Endothelial cell of umbilical vein (primary cell): ENCODE measurements around the gene CYBRD1. TPM values are rescaled to one million over a fixed set of nuclear protein-coding genes. Genes with fewer than 3 reads are reported as not detected.

Source experiments
- BruUV-seq: library from RNA; stranded (reverse); fragments of 400-500 nt; replicated peaks from 2 replicates; lab custom pipeline; 2021; lab: Mats Ljungman, UMichigan
- CTCF ChIA-PET: fragments of 300-600, 350-600 bp; sonication (Branson Sonifier 250); formaldehyde crosslinking; loops from one replicate; lab custom pipeline; 2021; ENCODE audit warnings: antibody characterized with exemption, inconsistent platforms; lab: Charles Lee
- POLR2A ChIA-PET: fragments of 300-600, 350-600 bp; sonication (Branson Sonifier 250); formaldehyde crosslinking; loops from one replicate; lab custom pipeline; 2021; ENCODE audit warnings: antibody characterized with exemption, inconsistent platforms; lab: Charles Lee
- DNase-seq: peaks from one replicate; pipeline ENCODE4 v3.0.0-alpha.2; 2011; ENCODE audit warnings: low read depth, low spot score
- FAIRE-seq: peaks from 2 replicates; lab custom pipeline; 2011; peaks lifted over from hg19 to GRCh38; lab: Jason Lieb, UNC
- H2AFZ ChIP-seq: 2 replicates; pipeline ENCODE4 v1.6.0; 2012; ENCODE audit warnings: low read depth, low read length, control low read depth, inconsistent platforms
- H3K27ac ChIP-seq: 2 replicates; pipeline ENCODE4 v1.5.1; 2011; ENCODE audit warnings: low read depth, mild to moderate bottlenecking, control low read depth, low read length, moderate library complexity; ENCODE audit not compliant: insufficient read depth
- H3K27me3 ChIP-seq, 2 experiments: 2 replicates each; pipeline versions ENCODE4 v1.6.0 to v1.6.1; 2011; ENCODE audit warnings: low read length in 2 of 2, mixed read lengths in 1 of 2; ENCODE audit not compliant: control insufficient read depth in 2 of 2, insufficient read depth in 2 of 2
- H3K36me3 ChIP-seq, 2 experiments: 2 replicates in 1 of 2; 3 replicates in 1 of 2; pipeline ENCODE4 v1.5.1; 2011; ENCODE audit warnings: low read length in 2 of 2, mild to moderate bottlenecking in 1 of 2, moderate library complexity in 1 of 2; ENCODE audit not compliant: control insufficient read depth in 2 of 2, insufficient read depth in 2 of 2; ENCODE audit errors: extremely low read depth in 1 of 2
- H3K4me1 ChIP-seq: 3 replicates; pipeline ENCODE4 v1.5.1; 2011; ENCODE audit warnings: mild to moderate bottlenecking, low read length; ENCODE audit not compliant: control insufficient read depth, insufficient read depth; ENCODE audit errors: extremely low read depth
- H3K4me2 ChIP-seq: 2 replicates; pipeline ENCODE4 v1.6.1; 2011; ENCODE audit warnings: low read length, control low read depth, mixed read lengths; ENCODE audit not compliant: insufficient read depth
- H3K4me3 ChIP-seq, 3 experiments: fragments of 200-600 bp in 1 of 3; sonication (generic), shearing (Covaris generic) in 1 of 3; replicated peaks in 1 of 3; 2 replicates each; pipeline ENCODE4 v1.5.1; 2011 to 2016; ENCODE audit warnings: control low read depth in 3 of 3, low read length in 3 of 3, mild to moderate bottlenecking in 2 of 3, inconsistent platforms in 1 of 3, low read depth in 1 of 3, moderate library complexity in 1 of 3; ENCODE audit not compliant: insufficient read depth in 1 of 3
- H3K79me2 ChIP-seq: 2 replicates; pipeline ENCODE4 v1.6.0; 2012; ENCODE audit warnings: low read length, inconsistent platforms; ENCODE audit not compliant: control insufficient read depth, insufficient read depth
- H3K9ac ChIP-seq: replicated peaks from 2 replicates; pipeline ENCODE3; 2011; ENCODE audit warnings: low read length, control low read depth; ENCODE audit not compliant: insufficient read depth; ENCODE audit errors: extremely low read depth
- H3K9me1 ChIP-seq: replicated peaks from 3 replicates; pipeline ENCODE4 v1.6.0; 2011; ENCODE audit warnings: mild to moderate bottlenecking, low read length; ENCODE audit not compliant: control insufficient read depth, insufficient read depth; ENCODE audit errors: extremely low read depth
- H3K9me3 ChIP-seq: replicated peaks from 2 replicates; pipeline ENCODE4 v1.5.1; 2012; ENCODE audit warnings: low read length, inconsistent platforms; ENCODE audit not compliant: control insufficient read depth, insufficient read depth
- H4K20me1 ChIP-seq: replicated peaks from 2 replicates; pipeline ENCODE3; 2011; ENCODE audit warnings: mild to moderate bottlenecking, low read length; ENCODE audit not compliant: control insufficient read depth, insufficient read depth; ENCODE audit errors: extremely low read depth
- EZH2 ChIP-seq: IDR thresholded peaks from 2 replicates; pipeline ENCODE4 v1.6.1; 2012; ENCODE audit warnings: borderline replicate concordance, low read depth, mild to moderate bottlenecking, moderate library complexity, low read length, inconsistent platforms; ENCODE audit not compliant: severe bottlenecking
- FOS ChIP-seq: IDR thresholded peaks from 2 replicates; pipeline ENCODE4 v1.6.1; 2011; ENCODE audit warnings: mild to moderate bottlenecking, low read length, moderate library complexity, borderline replicate concordance; ENCODE audit not compliant: insufficient read depth
- GATA2 ChIP-seq: IDR thresholded peaks from 2 replicates; pipeline ENCODE4 v1.7.0; 2011; ENCODE audit warnings: low read depth, mild to moderate bottlenecking, moderate library complexity, mixed read lengths, low read length; ENCODE audit not compliant: insufficient read length, insufficient read depth
- JUN ChIP-seq: IDR thresholded peaks from 2 replicates; pipeline ENCODE4 v1.6.1; 2011; ENCODE audit warnings: borderline replicate concordance, low read depth; ENCODE audit not compliant: insufficient read length, insufficient read depth
- MYC ChIP-seq: IDR thresholded peaks from one replicate; pipeline ENCODE4 v1.6.1; 2011; ENCODE audit warnings: mild to moderate bottlenecking, low read depth, low read length
- POLR2A ChIP-seq: IDR thresholded peaks from 2 replicates; pipeline ENCODE4 v1.6.1; 2012; ENCODE audit warnings: low read depth, mild to moderate bottlenecking, control low read depth, low read length
- POLR2AphosphoS5 ChIP-seq: IDR thresholded peaks from 2 replicates; pipeline ENCODE4 v1.6.1; 2012; ENCODE audit warnings: low read depth, mild to moderate bottlenecking, control low read depth, low read length, moderate library complexity; ENCODE audit not compliant: insufficient read depth
- dilution Hi-C: fragments of 300-500 bp; cut with MboI; formaldehyde crosslinking; loops from one replicate; pipeline ENCODE4 v1.15.0; 2019; ENCODE audit warnings: low sequenced_read_pairs; ENCODE audit not compliant: extremely low pct_ligation_motif_present
- intact Hi-C: fragments of 100-400 bp; cut with micrococcal nuclease; formaldehyde crosslinking; loops from one replicate; pipeline ENCODE4 v1.10.0; 2022
- polyA plus RNA-seq, 4 experiments: library from polyadenylated mRNA; depleted of rRNA in 3 of 4; stranded (reverse) in 3 of 4; unstranded in 1 of 4; fragments of >200 nt; gene quantifications; 2 replicates each; pipeline versions ENCODE4 v1.2.1 to v1.2.3, GENCODE V29; 2011 to 2012; ENCODE audit warnings: missing spikeins in 1 of 4
- total RNA-seq: library from RNA; stranded (reverse); gene quantifications from 2 replicates; pipeline ENCODE4 v1.2.3, GENCODE V29; 2021
- TF ChIP-seq, protein P1 (sequence below), 2 donors: IDR thresholded peaks; 1 replicate in 1 of 2; 2 replicates in 1 of 2; pipeline ENCODE4 v1.5.1; 2011; ENCODE audit warnings: low read length in 2 of 2, mild to moderate bottlenecking in 2 of 2, moderate library complexity in 2 of 2, control low read depth in 1 of 2, inconsistent platforms in 1 of 2, low read depth in 1 of 2; ENCODE audit not compliant: insufficient read depth in 1 of 2; ENCODE audit errors: extremely low read depth in 1 of 2
- TF ChIP-seq, protein P2 (sequence below): IDR thresholded peaks from 2 replicates; pipeline ENCODE4 v1.6.1; 2011; ENCODE audit not compliant: insufficient read depth, insufficient read length

CYBRD1 gene
- total and polyA plus RNA-seq, 2 donors (not counting 3 experiments of a cell fraction or from before 2014, with no cell fraction given), result 23.1 to 24.8 TPM

DNA sequence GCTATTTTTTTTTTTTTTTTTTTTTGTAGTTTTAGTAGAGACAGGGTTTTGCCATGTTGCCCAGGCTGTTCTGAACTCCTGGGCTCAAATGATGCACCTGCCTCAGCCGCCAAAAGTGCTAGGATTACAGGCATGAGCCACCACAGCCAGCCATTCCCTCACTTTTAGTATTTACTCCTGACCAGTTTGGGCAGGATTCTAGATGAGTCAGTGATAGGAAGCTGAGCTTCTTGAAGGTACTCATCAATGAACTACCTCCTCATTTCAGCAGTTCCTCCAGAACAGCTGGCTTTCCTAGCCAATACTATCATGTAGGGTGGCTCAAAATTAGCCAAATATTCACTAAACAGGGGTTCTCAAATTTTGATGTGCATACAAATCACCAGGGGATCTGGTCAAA is 57.2 kb downstream of the CYBRD1 start:
- BruUV-seq, result no TSS peak
- Histone ChIP-seq H3K9me1 (no peaks in the 10 kb centered on the region), H3K36me3 (no peaks in the 10 kb centered on the region), H3K27ac (no peak overlapping the region), H3K27me3 (no peaks in the 10 kb centered on the region), H3K9me3 (no peaks in the 10 kb centered on the region), H3K79me2 (no peaks in the 10 kb centered on the region), H3K4me1 (no peaks in the 10 kb centered on the region), H3K9ac (no peak overlapping the region), H3K4me2 (no peak overlapping the region), H3K4me3 (no peak overlapping the region), H2AFZ (no peak overlapping the region), H4K20me1 (no peaks in the 10 kb centered on the region)
- POLR2A ChIA-PET, result no interaction called here
- dilution Hi-C loops, result no loop called here
- FAIRE-seq, result no peak
- DNase-seq, result no peak
- intact Hi-C loops, result loop anchor here (10.0 kb wide), 1 partner anchor 215 kb away; no protein-coding TSS in a partner anchor
- CTCF ChIA-PET, result interaction anchor here (0.7 to 2.4 kb wide), 3 partner anchors 11 to 548 kb away, joined by 3 to 8 read pairs (median 3); no protein-coding TSS in a partner anchor
- TF ChIP-seq POLR2AphosphoS5 (no peak), EZH2 (no peak), JUN (no peak), POLR2A (no peak), GATA2 (no peak), FOS (no peak), MYC (no peak)
- TF ChIP-seq, protein P1, sequence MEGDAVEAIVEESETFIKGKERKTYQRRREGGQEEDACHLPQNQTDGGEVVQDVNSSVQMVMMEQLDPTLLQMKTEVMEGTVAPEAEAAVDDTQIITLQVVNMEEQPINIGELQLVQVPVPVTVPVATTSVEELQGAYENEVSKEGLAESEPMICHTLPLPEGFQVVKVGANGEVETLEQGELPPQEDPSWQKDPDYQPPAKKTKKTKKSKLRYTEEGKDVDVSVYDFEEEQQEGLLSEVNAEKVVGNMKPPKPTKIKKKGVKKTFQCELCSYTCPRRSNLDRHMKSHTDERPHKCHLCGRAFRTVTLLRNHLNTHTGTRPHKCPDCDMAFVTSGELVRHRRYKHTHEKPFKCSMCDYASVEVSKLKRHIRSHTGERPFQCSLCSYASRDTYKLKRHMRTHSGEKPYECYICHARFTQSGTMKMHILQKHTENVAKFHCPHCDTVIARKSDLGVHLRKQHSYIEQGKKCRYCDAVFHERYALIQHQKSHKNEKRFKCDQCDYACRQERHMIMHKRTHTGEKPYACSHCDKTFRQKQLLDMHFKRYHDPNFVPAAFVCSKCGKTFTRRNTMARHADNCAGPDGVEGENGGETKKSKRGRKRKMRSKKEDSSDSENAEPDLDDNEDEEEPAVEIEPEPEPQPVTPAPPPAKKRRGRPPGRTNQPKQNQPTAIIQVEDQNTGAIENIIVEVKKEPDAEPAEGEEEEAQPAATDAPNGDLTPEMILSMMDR (IDR thresholded peaks at IDR 0.05; ENCODE audit: extremely low read depth in 1 of 2, insufficient read depth in 1 of 2, low read depth in 1 of 2, low read length in 2 of 2), result no peak
- TF ChIP-seq, protein P2, sequence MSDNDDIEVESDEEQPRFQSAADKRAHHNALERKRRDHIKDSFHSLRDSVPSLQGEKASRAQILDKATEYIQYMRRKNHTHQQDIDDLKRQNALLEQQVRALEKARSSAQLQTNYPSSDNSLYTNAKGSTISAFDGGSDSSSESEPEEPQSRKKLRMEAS, result no peak
